HG03095 (cell line): ENCODE measurements around the gene WDR43.

Experiments used
- ATAC-seq: cut with Tn5 transposase; IDR thresholded peaks from one replicate; pipeline ENCODE4 v1.9.1; 2021; ENCODE audit warnings: moderate library complexity; ENCODE audit not compliant: unreplicated experiment

WDR43 gene

GRCh38 chr2:28894470-28895188, at the start of gene WDR43:
Gene WDR43, plus strand, starts transcription at chr2:28894667. Its CDS starts 32 bp downstream, at chr2:28894699.
- peak; percentile 81 for ATAC-seq

- ATAC-seq = no peak
Observed at GRCh38 chr2:28855193-28855592, 39.3 kb upstream of the WDR43 start.

GRCh38 chr2:28855977-28856376, 38.5 kb upstream of the WDR43 start:
- ATAC-seq = no peak

- no peak for ATAC-seq
Observed at GRCh38 chr2:28868611-28869010, 25.9 kb upstream of the WDR43 start.

- peak; percentile 5 for ATAC-seq
Observed at GRCh38 chr2:28869494-28870145, 24.8 kb upstream of the WDR43 start.

GRCh38 chr2:28870146-28870891, 24.1 kb upstream of the WDR43 start, which contains the start of gene TRMT61B:
Gene TRMT61B, minus strand, starts transcription at chr2:28870309. Its CDS starts 32 bp downstream, at chr2:28870277.
- peak; percentile 91 for ATAC-seq

- no peak for ATAC-seq
Observed at GRCh38 chr2:28871620-28872019, 22.8 kb upstream of the WDR43 start.

- no peak for ATAC-seq
Observed at GRCh38 chr2:28880193-28880592, 14.3 kb upstream of the WDR43 start.

- ATAC-seq = no peak
Observed at GRCh38 chr2:28893488-28893887, 979 bp upstream of the WDR43 start.

- peak; percentile 25 for ATAC-seq
Observed at GRCh38 chr2:28895189-28895893, 874 bp downstream of the WDR43 start.

GRCh38 chr2:28896906-28897305, 2.4 kb downstream of the WDR43 start:
- no peak for ATAC-seq

GRCh38 chr2:28898048-28898447, 3.6 kb downstream of the WDR43 start:
- no peak for ATAC-seq

GRCh38 chr2:28901202-28901601, 6.7 kb downstream of the WDR43 start:
- ATAC-seq = no peak

GRCh38 chr2:28901841-28902240, 7.4 kb downstream of the WDR43 start:
- no peak for ATAC-seq

- ATAC-seq = no peak
Observed at GRCh38 chr2:28902584-28902983, 8.1 kb downstream of the WDR43 start.

GRCh38 chr2:28904295-28904694, 9.8 kb downstream of the WDR43 start:
- no peak for ATAC-seq

- ATAC-seq = no peak
Observed at GRCh38 chr2:28904802-28905457, 10.5 kb downstream of the WDR43 start.

GRCh38 chr2:28905533-28905932, 11.1 kb downstream of the WDR43 start:
- no peak for ATAC-seq

- no peak for ATAC-seq
Observed at GRCh38 chr2:28906376-28906775, 11.9 kb downstream of the WDR43 start.

- no peak for ATAC-seq
Observed at GRCh38 chr2:28906821-28907220, 12.4 kb downstream of the WDR43 start.

GRCh38 chr2:28908172-28908571, 13.7 kb downstream of the WDR43 start:
- no peak for ATAC-seq
